Liver (tissue), 9 donors: ENCODE results near the gene FAM222A. TPM values are rescaled to one million over a fixed set of nuclear protein-coding genes. Genes with fewer than 3 reads are reported as not detected.

Experiments used
- DNase-seq: peaks from one replicate; pipeline ENCODE4 v3.0.0-alpha.2; 2017; ENCODE audit warnings: low spot score
- H3K27ac ChIP-seq, 2 donors: one replicate each; pipeline ENCODE4 v1.7.0; 2013; ENCODE audit warnings: inconsistent platforms in 2 of 2, low read length in 2 of 2, control low read depth in 1 of 2, low read depth in 1 of 2, mild to moderate bottlenecking in 1 of 2
- H3K27me3 ChIP-seq, 4 donors: one replicate each; pipeline versions ENCODE4 v1.6.1 to v1.7.0; 2013; ENCODE audit warnings: low read length in 3 of 4, inconsistent platforms in 1 of 4, mild to moderate bottlenecking in 1 of 4, moderate library complexity in 1 of 4; ENCODE audit not compliant: control insufficient read depth in 4 of 4, insufficient read depth in 4 of 4
- H3K36me3 ChIP-seq, 4 donors: one replicate each; pipeline versions ENCODE4 v1.6.1 to v1.7.0; 2013; ENCODE audit warnings: low read length in 3 of 4, mild to moderate bottlenecking in 3 of 4, low read depth in 1 of 4, moderate library complexity in 1 of 4; ENCODE audit not compliant: control insufficient read depth in 4 of 4, insufficient read depth in 3 of 4
- H3K4me1 ChIP-seq, 4 donors: one replicate each; pipeline versions ENCODE4 v1.6.1 to v1.7.0; 2013; ENCODE audit warnings: low read length in 3 of 4, mild to moderate bottlenecking in 3 of 4, moderate library complexity in 1 of 4; ENCODE audit not compliant: control insufficient read depth in 4 of 4, insufficient read depth in 4 of 4
- H3K4me3 ChIP-seq, 3 donors: one replicate each; pipeline versions ENCODE4 v1.6.1 to v1.7.0; 2013; ENCODE audit warnings: low read length in 3 of 3, control low read depth in 1 of 3, low read depth in 1 of 3, mild to moderate bottlenecking in 1 of 3
- H3K9ac ChIP-seq, 2 donors: one replicate each; pipeline ENCODE4 v1.7.0; 2013; ENCODE audit warnings: low read length in 2 of 2, mild to moderate bottlenecking in 2 of 2, moderate library complexity in 2 of 2, control low read depth in 1 of 2, low read depth in 1 of 2
- H3K9me3 ChIP-seq, 4 donors: one replicate each; pipeline versions ENCODE4 v1.6.1 to v1.7.0; 2013; ENCODE audit warnings: low read length in 3 of 4; ENCODE audit not compliant: control insufficient read depth in 4 of 4
- CTCF ChIP-seq: fragments of 150-350 bp; IDR thresholded peaks from 2 replicates; pipeline ENCODE4 v1.5.1; 2017; ENCODE audit warnings: improper control_type of control experiment, low read depth, low read length; ENCODE audit not compliant: missing input control
- EGR1 ChIP-seq, 2 donors: IDR thresholded peaks; 2 replicates each; pipeline ENCODE4 v1.6.1; 2016 to 2018; ENCODE audit warnings: antibody characterized with exemption in 2 of 2, low read depth in 2 of 2
- FOXA1 ChIP-seq: IDR thresholded peaks from 2 replicates; pipeline ENCODE4 v1.6.1; 2016; ENCODE audit warnings: antibody characterized with exemption
- FOXA2 ChIP-seq: IDR thresholded peaks from 2 replicates; pipeline ENCODE4 v1.6.1; 2016; ENCODE audit warnings: antibody characterized with exemption
- GABPA ChIP-seq, 2 donors: IDR thresholded peaks in 1 of 2; conservative IDR thresholded peaks in 1 of 2; 2 replicates each; pipeline ENCODE4 v1.6.1; 2016; ENCODE audit warnings: antibody characterized with exemption in 2 of 2, mild to moderate bottlenecking in 1 of 2, moderate library complexity in 1 of 2
- HNF4A ChIP-seq, 2 donors: conservative IDR thresholded peaks; 2 replicates each; pipeline ENCODE4 v1.6.1; 2016; ENCODE audit warnings: antibody characterized with exemption in 2 of 2, mild to moderate bottlenecking in 2 of 2
- HNF4G ChIP-seq: IDR thresholded peaks from 2 replicates; pipeline ENCODE4 v1.6.1; 2016; ENCODE audit warnings: antibody characterized with exemption
- JUND ChIP-seq, 2 donors: IDR thresholded peaks; 2 replicates each; pipeline ENCODE4 v1.6.1; 2016; ENCODE audit warnings: antibody characterized with exemption in 2 of 2
- MAX ChIP-seq: IDR thresholded peaks from 2 replicates; pipeline ENCODE4 v1.6.1; 2016; ENCODE audit warnings: antibody characterized with exemption
- NR2F2 ChIP-seq: IDR thresholded peaks from 2 replicates; pipeline ENCODE4 v1.6.1; 2016; ENCODE audit warnings: antibody characterized with exemption
- RAD21 ChIP-seq, 2 donors: IDR thresholded peaks; 2 replicates each; pipeline ENCODE4 v1.6.1; 2016; ENCODE audit warnings: antibody characterized with exemption in 2 of 2, mild to moderate bottlenecking in 2 of 2
- REST ChIP-seq: IDR thresholded peaks from 2 replicates; pipeline ENCODE4 v1.6.1; 2016; ENCODE audit warnings: antibody characterized with exemption, mild to moderate bottlenecking
- RXRA ChIP-seq, 2 donors: IDR thresholded peaks; 2 replicates each; pipeline ENCODE4 v1.6.1; 2017 to 2018; ENCODE audit warnings: antibody characterized with exemption in 2 of 2, mild to moderate bottlenecking in 1 of 2
- SP1 ChIP-seq: IDR thresholded peaks from 2 replicates; pipeline ENCODE4 v1.6.1; 2018; ENCODE audit warnings: antibody characterized with exemption, mild to moderate bottlenecking
- TAF1 ChIP-seq: conservative IDR thresholded peaks from 2 replicates; pipeline ENCODE4 v1.6.1; 2016; ENCODE audit warnings: antibody characterized with exemption, mild to moderate bottlenecking
- YY1 ChIP-seq: IDR thresholded peaks from 2 replicates; pipeline ENCODE4 v1.6.1; 2016; ENCODE audit warnings: antibody characterized with exemption, mild to moderate bottlenecking
- WGBS: extraction: QIAGEN DNeasy Blood & Tissue Kit; methylation state at CpG from one replicate; pipeline ENCODE4 v1.1.7; 2013; 5-methylcytosine and 5-hydroxymethylcytosine counted together
- polyA plus RNA-seq, 2 donors: library from polyadenylated mRNA; stranded (reverse) in 1 of 2; unstranded in 1 of 2; fragments of 200-250 nt in 1 of 2; fragments of >200 nt in 1 of 2; fragmentation: Nextera tagmentation in 1 of 2; extraction: Ambion mirVana in 1 of 2; gene quantifications; one replicate each; pipeline versions ENCODE4 v1.2.1 to v1.2.3, GENCODE V29; 2013 to 2015
- total RNA-seq, 2 donors: library from RNA; depleted of rRNA; stranded (reverse); fragments of >200 nt; gene quantifications; one replicate each; pipeline ENCODE4 v1.2.3, GENCODE V29; 2014
- TF ChIP-seq, protein P1 (sequence below): IDR thresholded peaks from 2 replicates; pipeline ENCODE4 v1.6.1; 2016; ENCODE audit warnings: antibody characterized with exemption
- TF ChIP-seq, protein P2 (sequence below): IDR thresholded peaks from 2 replicates; pipeline ENCODE4 v1.6.1; 2016; ENCODE audit warnings: antibody characterized with exemption
- donor health status: healthy.
- donor health status: healthy.
- donor health status: healthy.
- donor health status: healthy.
- donor health status: healthy.

FAM222A gene
- total and polyA plus RNA-seq, 4 donors, result 0.97 to 2.2 (median 1.9) TPM

DNA sequence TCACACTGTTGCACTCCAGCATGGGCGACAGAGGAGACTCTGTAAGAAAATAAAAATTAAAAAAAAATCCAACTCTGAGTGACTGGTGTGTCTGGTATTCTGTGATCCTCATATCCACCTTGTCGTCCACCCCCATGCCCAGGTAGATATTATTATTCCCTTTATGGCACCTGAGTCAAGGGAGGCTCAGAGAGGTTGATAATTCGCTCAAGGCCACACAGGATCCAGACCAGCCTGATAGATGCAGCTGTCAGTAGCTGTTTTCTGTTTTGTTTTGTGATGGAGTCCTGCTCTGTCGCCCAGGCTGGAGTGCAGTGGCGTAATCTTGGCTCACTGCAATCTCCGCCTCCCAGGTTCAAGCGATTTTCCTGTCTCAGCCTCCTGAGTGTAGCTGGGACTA is 14.8 kb upstream of the FAM222A start:
- WGBS, result 91% methylated on average over 7 of the region's 7 CpGs
- Histone ChIP-seq H3K9me3 (no peaks in the 10 kb centered on the region), H3K9ac (no peak overlapping the region), H3K36me3 (no peaks in the 10 kb centered on the region), H3K27me3 (no peaks in the 10 kb centered on the region), H3K27ac (no peak overlapping the region), H3K4me3 (no peak overlapping the region), H3K4me1 (no peaks in the 10 kb centered on the region)
- TF ChIP-seq RXRA (IDR thresholded peaks at IDR 0.05) (no peak), REST (no peak), MAX (no peak), HNF4G (no peak), YY1 (no peak), NR2F2 (no peak), JUND (IDR thresholded peaks at IDR 0.05) (no peak), RAD21 (IDR thresholded peaks at IDR 0.05) (no peak), HNF4A (conservative IDR thresholded peaks at IDR 0.05) (no peak), GABPA (IDR thresholded peaks at IDR 0.05 in 1 of 2, conservative IDR thresholded peaks at IDR 0.05 in 1 of 2) (no peak), FOXA2 (no peak), TAF1 (no peak), SP1 (no peak), FOXA1 (no peak), EGR1 (IDR thresholded peaks at IDR 0.05; ENCODE audit: low read depth in 2 of 2) (no peak)
- TF ChIP-seq, protein P1, sequence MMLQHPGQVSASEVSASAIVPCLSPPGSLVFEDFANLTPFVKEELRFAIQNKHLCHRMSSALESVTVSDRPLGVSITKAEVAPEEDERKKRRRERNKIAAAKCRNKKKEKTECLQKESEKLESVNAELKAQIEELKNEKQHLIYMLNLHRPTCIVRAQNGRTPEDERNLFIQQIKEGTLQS, result no peak
- TF ChIP-seq, protein P2, sequence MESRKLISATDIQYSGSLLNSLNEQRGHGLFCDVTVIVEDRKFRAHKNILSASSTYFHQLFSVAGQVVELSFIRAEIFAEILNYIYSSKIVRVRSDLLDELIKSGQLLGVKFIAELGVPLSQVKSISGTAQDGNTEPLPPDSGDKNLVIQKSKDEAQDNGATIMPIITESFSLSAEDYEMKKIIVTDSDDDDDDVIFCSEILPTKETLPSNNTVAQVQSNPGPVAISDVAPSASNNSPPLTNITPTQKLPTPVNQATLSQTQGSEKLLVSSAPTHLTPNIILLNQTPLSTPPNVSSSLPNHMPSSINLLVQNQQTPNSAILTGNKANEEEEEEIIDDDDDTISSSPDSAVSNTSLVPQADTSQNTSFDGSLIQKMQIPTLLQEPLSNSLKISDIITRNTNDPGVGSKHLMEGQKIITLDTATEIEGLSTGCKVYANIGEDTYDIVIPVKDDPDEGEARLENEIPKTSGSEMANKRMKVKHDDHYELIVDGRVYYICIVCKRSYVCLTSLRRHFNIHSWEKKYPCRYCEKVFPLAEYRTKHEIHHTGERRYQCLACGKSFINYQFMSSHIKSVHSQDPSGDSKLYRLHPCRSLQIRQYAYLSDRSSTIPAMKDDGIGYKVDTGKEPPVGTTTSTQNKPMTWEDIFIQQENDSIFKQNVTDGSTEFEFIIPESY, result no peak
- DNase-seq, result no peak

DNA sequence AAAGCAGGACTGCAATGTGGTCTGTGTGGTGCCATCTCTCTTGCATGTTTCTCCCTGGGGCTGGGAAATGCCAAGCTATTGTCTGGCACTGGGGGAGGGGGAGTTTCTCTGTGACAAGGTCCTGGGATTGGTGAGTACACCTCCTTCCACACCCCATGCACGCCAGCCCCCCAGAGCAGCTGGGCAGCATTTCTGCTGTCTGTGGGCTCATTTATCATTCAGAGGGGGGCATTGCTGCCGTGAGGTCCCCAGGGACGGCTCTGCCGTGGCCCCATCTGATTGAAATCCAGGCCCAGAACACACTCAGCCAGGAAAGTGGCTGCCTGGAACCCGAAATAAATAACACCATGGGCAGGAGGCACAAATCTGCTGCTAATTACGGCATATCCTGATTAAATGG is 12.6 kb upstream of the FAM222A start:
- H3K27me3 ChIP-seq, result no peaks in the 10 kb centered on the region
- H3K36me3 ChIP-seq, result no peaks in the 10 kb centered on the region
- H3K9me3 ChIP-seq, result no peaks in the 10 kb centered on the region
- H3K9ac ChIP-seq, result no peak overlapping the region
- no peak overlapping the region for H3K27ac ChIP-seq
- H3K4me1 ChIP-seq, result no peaks in the 10 kb centered on the region
- WGBS, result 81% methylated on average over 6 of the region's 6 CpGs
- DNase-seq, result no peak
- no peak overlapping the region for H3K4me3 ChIP-seq
- TF ChIP-seq HNF4G, result no peak
- TF ChIP-seq, protein P2, result no peak
- TF ChIP-seq RAD21 (IDR thresholded peaks at IDR 0.05), result no peak
- TF ChIP-seq FOXA2, result no peak
- TF ChIP-seq, protein P1, result no peak
- no peak for TF ChIP-seq NR2F2
- TF ChIP-seq REST, result no peak
- no peak for TF ChIP-seq RXRA (IDR thresholded peaks at IDR 0.05)
- no peak for TF ChIP-seq CTCF
- TF ChIP-seq FOXA1, result no peak
- TF ChIP-seq EGR1 (IDR thresholded peaks at IDR 0.05; ENCODE audit: low read depth in 2 of 2), result no peak
- no peak for TF ChIP-seq MAX
